ENCODE results near the gene ITPA. TPM values are rescaled to one million over a fixed set of nuclear protein-coding genes. Genes with fewer than 3 reads are reported as not detected.

The ITPA gene
- total and polyA plus RNA-seq, 9 donors, result 15.8 to 55.3 (median 31.1) TPM

DNA sequence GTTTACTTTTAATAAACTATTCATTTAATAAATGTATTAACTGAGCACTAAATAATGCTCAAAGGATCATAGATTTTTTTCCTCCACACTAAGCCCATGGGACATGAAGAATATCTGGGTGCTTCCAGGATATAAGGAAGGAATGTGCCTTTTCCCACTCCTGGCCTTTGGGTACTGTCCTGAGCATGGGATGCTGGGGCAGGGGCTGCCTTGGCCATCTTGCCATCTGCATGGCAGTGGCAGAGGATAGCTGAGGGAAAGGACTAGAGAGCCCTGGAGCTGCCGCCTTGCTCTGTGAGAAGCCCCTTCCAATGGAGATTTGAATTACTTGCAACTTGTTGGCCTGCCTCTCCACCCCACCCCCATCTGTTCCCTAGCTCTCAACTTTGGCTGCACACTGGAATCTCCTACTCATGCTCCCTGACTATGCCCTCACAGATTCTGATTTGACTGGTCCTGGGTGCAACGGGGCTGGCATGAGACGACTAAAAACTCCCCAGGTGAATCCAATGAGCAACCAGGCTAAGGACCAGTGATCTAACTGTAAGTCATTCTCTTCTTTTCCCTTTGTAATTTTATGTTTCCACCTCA, 20.4 kb upstream of the ITPA start:
- no peaks in the 10 kb centered on the region for H3K4me1 ChIP-seq (ENCODE audit: insufficient read depth)
- no peak overlapping the region for H3K27ac ChIP-seq
- DNase-seq, result no peak
- H3K4me3 ChIP-seq, result no peak overlapping the region
- H3K36me3 ChIP-seq, result no peaks in the 10 kb centered on the region
- H3K9me3 ChIP-seq, result no peaks in the 10 kb centered on the region
- intact Hi-C loops (cut with DNase I), result no loop called here
- WGBS, 3 donors, result 74 to 82% (median 77%) methylated on average over 3 of the region's 3 CpGs
- H3K27me3 ChIP-seq, result no peaks in the 10 kb centered on the region
- TF ChIP-seq POLR2A (IDR thresholded peaks at IDR 0.05), result no peak
- TF ChIP-seq CTCF (IDR thresholded peaks at IDR 0.05), result no peak
- no peak for TF ChIP-seq EP300 (IDR thresholded peaks at IDR 0.05)

DNA sequence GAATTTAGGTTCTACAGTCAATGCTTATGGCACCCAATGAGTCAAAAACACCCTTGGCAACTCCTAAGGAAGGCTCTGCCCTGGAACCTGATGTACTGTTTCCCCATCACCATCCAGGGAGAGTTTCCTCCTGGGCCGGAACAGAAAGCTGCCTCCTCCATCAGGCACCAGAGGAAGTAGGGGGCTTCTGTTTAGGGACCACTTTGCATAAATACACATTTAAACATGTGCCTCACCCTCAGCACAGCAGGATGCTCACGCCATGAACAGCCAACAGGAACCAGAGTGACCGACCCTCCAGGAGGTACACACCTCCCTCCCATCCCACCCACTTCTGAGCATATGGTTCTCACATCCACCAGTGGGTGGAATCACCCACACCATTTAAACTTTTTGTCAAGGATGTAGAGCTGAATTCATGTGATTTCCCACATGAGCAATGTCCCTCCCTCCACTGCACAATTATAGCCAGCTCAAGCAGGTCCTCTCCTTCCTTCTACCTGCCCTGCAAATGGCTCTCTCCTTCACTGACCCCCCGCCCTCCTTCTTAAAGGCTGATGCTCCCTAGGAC, 19.7 kb upstream of the ITPA start:
- Histone ChIP-seq H3K4me3 (no peak overlapping the region), H3K9me3 (no peaks in the 10 kb centered on the region), H3K36me3 (no peaks in the 10 kb centered on the region), H3K27ac (no peak overlapping the region), H3K4me1 (ENCODE audit: insufficient read depth) (no peaks in the 10 kb centered on the region), H3K27me3 (no peaks in the 10 kb centered on the region)
- 79 to 89% (median 84%) methylated on average over 4 of the region's 4 CpGs for WGBS, 3 donors
- no peak for DNase-seq
- intact Hi-C loops (cut with DNase I), result no loop called here
- TF ChIP-seq EP300 (IDR thresholded peaks at IDR 0.05) (no peak), POLR2A (IDR thresholded peaks at IDR 0.05) (no peak), CTCF (IDR thresholded peaks at IDR 0.05) (no peak)

GRCh38 chr20:3190681-3191111, 18.6 kb upstream of the ITPA start:
- TF ChIP-seq CTCF (IDR thresholded peaks at IDR 0.05) (no peak), EP300 (IDR thresholded peaks at IDR 0.05) (no peak), POLR2A (IDR thresholded peaks at IDR 0.05) (no peak)

DNA sequence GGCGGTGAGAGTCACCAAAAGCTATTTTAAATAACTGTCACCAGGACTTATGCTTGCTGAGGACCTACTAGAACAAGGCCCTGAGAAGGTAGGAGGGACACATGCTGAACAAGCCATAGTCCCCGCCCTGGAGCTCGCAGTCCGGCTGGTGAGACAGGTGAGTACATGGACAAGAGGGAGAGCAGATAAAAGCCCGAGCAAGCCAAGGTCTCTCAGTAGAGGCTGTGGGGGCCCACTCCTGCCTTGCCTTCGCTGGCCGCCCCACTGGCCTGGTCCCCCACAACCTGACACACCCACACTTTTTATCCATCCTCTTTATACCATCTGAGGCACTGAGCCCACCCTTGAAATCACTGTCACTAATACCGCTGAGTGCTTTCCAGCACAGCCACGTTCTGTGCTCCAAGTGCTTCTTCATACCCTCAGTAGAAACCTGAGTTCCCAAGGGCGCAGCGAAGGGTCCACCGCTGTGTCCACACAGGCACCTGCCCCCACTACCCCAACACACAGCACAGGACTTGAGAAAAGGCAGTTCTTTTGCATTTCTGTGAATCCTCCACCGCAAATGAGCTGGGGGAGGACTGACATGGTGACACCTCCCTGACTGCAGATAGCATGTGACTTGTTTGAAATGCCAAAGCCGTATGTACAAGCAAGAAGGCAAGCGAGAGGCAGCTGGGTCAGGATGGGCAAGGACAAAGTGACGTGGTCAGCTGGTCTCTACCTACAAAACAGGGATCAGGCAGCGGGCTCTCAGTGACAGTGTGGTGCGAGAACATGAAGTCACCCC, 16.9 kb upstream of the ITPA start:
- DNase-seq, result no peak
- 88 to 90% (median 89%) methylated on average over 18 of the region's 18 CpGs for WGBS, 3 donors
- Histone ChIP-seq H3K36me3 (no peaks in the 10 kb centered on the region), H3K4me3 (no peak overlapping the region), H3K27ac (no peak overlapping the region), H3K4me1 (ENCODE audit: insufficient read depth) (no peaks in the 10 kb centered on the region), H3K27me3 (no peaks in the 10 kb centered on the region), H3K9me3 (no peaks in the 10 kb centered on the region)
- intact Hi-C loops (cut with DNase I), result no loop called here
- TF ChIP-seq EP300 (IDR thresholded peaks at IDR 0.05) (no peak), CTCF (IDR thresholded peaks at IDR 0.05) (no peak), POLR2A (IDR thresholded peaks at IDR 0.05) (no peak)

More at GRCh38 chr20:3190681-3191111, 18.6 kb upstream of the ITPA start:
- no peak for DNase-seq
- H3K27me3 ChIP-seq, result no peaks in the 10 kb centered on the region
- intact Hi-C loops (cut with DNase I), result no loop called here
- H3K9me3 ChIP-seq, result no peaks in the 10 kb centered on the region
- H3K4me1 ChIP-seq (ENCODE audit: insufficient read depth), result no peaks in the 10 kb centered on the region
- H3K4me3 ChIP-seq, result no peak overlapping the region
- H3K36me3 ChIP-seq, result no peaks in the 10 kb centered on the region
- WGBS, 3 donors, result 89 to 91% (median 90%) methylated on average over 14 of the region's 14 CpGs
- no peak overlapping the region for H3K27ac ChIP-seq

All from ovary (tissue), 9 donors.